Stomach smooth muscle (tissue), 2 donors: ENCODE results near the gene REG3A.

ENCODE experiments used
- H3K27ac ChIP-seq: one replicate; pipeline ENCODE4 v1.7.0; 2013; ENCODE audit warnings: mild to moderate bottlenecking, low read length, inconsistent platforms
- H3K27me3 ChIP-seq, 2 donors: one replicate each; pipeline ENCODE4 v1.7.0; 2013; ENCODE audit warnings: low read length in 2 of 2; ENCODE audit not compliant: insufficient read depth in 2 of 2, control insufficient read depth in 1 of 2
- H3K36me3 ChIP-seq, 2 donors: one replicate each; pipeline ENCODE4 v1.7.0; 2013; ENCODE audit warnings: low read length in 2 of 2; ENCODE audit not compliant: control insufficient read depth in 2 of 2, insufficient read depth in 2 of 2
- H3K4me1 ChIP-seq: one replicate; pipeline ENCODE4 v1.7.0; 2013; ENCODE audit warnings: low read length; ENCODE audit not compliant: control insufficient read depth, insufficient read depth
- H3K4me3 ChIP-seq, 2 donors: one replicate each; pipeline ENCODE4 v1.7.0; 2013; ENCODE audit warnings: low read length in 2 of 2
- H3K9ac ChIP-seq, 2 donors: one replicate each; pipeline ENCODE4 v1.7.0; 2013; ENCODE audit warnings: low read length in 2 of 2, mild to moderate bottlenecking in 1 of 2
- H3K9me3 ChIP-seq, 2 donors: one replicate each; pipeline ENCODE4 v1.7.0; 2013; ENCODE audit warnings: low read length in 2 of 2; ENCODE audit not compliant: control insufficient read depth in 2 of 2
- donor health status: healthy.
- donor health status: Pancreatic carcinoma.

REG3A gene

GRCh38 chr2:79159653-79160052, at the start of gene REG3A:
Gene REG3A (minus strand): TSS chr2:79159753. CDS start chr2:79159405, 348 bp downstream.
- H3K36me3 ChIP-seq: no peaks in the 10 kb centered on the region
- no peaks in the 10 kb centered on the region for H3K4me1 ChIP-seq
- no peak within 1 kb of the TSS for H3K27ac ChIP-seq
- H3K4me3 ChIP-seq: no peak within 1 kb of the TSS
- no peak within 1 kb of the TSS for H3K9ac ChIP-seq
- H3K27me3 ChIP-seq: peaks cover 0 to 4% of the 10 kb centered on the region in 2 donors
- peaks cover 0 to 3% of the 10 kb centered on the region in 2 donors for H3K9me3 ChIP-seq

- Histone ChIP-seq H3K27ac (no peak overlapping the region), H3K27me3 (no peaks in the 10 kb centered on the region), H3K4me1 (no peaks in the 10 kb centered on the region), H3K9me3 (no peaks in the 10 kb centered on the region), H3K4me3 (no peak overlapping the region), H3K9ac (no peak overlapping the region), H3K36me3 (no peaks in the 10 kb centered on the region)
Observed at GRCh38 chr2:79200762-79201161, 41.2 kb upstream of the REG3A start.

GRCh38 chr2:79191816-79192215, 32.3 kb upstream of the REG3A start:
- no peaks in the 10 kb centered on the region for H3K4me1 ChIP-seq

GRCh38 chr2:79191081-79191480, 31.5 kb upstream of the REG3A start:
- H3K4me1 ChIP-seq: no peaks in the 10 kb centered on the region
- no peaks in the 10 kb centered on the region for H3K36me3 ChIP-seq
- H3K9me3 ChIP-seq: no peaks in the 10 kb centered on the region
- no peak overlapping the region for H3K4me3 ChIP-seq
- no peak overlapping the region for H3K9ac ChIP-seq
- no peaks in the 10 kb centered on the region for H3K27me3 ChIP-seq
- no peak overlapping the region for H3K27ac ChIP-seq

More at GRCh38 chr2:79191816-79192215, 32.3 kb upstream of the REG3A start:
- Histone ChIP-seq H3K36me3 (no peaks in the 10 kb centered on the region), H3K27ac (no peak overlapping the region), H3K9me3 (no peaks in the 10 kb centered on the region), H3K27me3 (no peaks in the 10 kb centered on the region), H3K4me3 (no peak overlapping the region), H3K9ac (no peak overlapping the region)

GRCh38 chr2:79189465-79189864, 29.9 kb upstream of the REG3A start:
- Histone ChIP-seq H3K36me3 (no peaks in the 10 kb centered on the region), H3K9me3 (no peaks in the 10 kb centered on the region), H3K27me3 (no peaks in the 10 kb centered on the region), H3K4me1 (no peaks in the 10 kb centered on the region), H3K27ac (no peak overlapping the region), H3K4me3 (no peak overlapping the region), H3K9ac (no peak overlapping the region)

- Histone ChIP-seq H3K4me1 (no peaks in the 10 kb centered on the region), H3K9ac (no peak overlapping the region), H3K27me3 (no peaks in the 10 kb centered on the region), H3K4me3 (no peak overlapping the region), H3K9me3 (peaks cover 0 to 3% of the 10 kb centered on the region in 2 donors), H3K36me3 (no peaks in the 10 kb centered on the region), H3K27ac (no peak overlapping the region)
Observed at GRCh38 chr2:79181617-79182016, 22.1 kb upstream of the REG3A start.

- H3K4me1 ChIP-seq: no peaks in the 10 kb centered on the region
- H3K27me3 ChIP-seq: no peaks in the 10 kb centered on the region
- H3K9ac ChIP-seq: no peak overlapping the region
- no peak overlapping the region for H3K27ac ChIP-seq
- peaks cover 0 to 3% of the 10 kb centered on the region in 2 donors for H3K9me3 ChIP-seq
- no peak overlapping the region for H3K4me3 ChIP-seq
- H3K36me3 ChIP-seq: no peaks in the 10 kb centered on the region
Observed at GRCh38 chr2:79180092-79180491, 20.5 kb upstream of the REG3A start.

- peaks cover 0 to 3% of the 10 kb centered on the region in 2 donors for H3K9me3 ChIP-seq
- no peak overlapping the region for H3K4me3 ChIP-seq
- H3K36me3 ChIP-seq: no peaks in the 10 kb centered on the region
- no peaks in the 10 kb centered on the region for H3K27me3 ChIP-seq
- no peaks in the 10 kb centered on the region for H3K4me1 ChIP-seq
- H3K27ac ChIP-seq: no peak overlapping the region
- H3K9ac ChIP-seq: no peak overlapping the region
Observed at GRCh38 chr2:79179036-79179435, 19.5 kb upstream of the REG3A start.

- H3K27ac ChIP-seq: no peak overlapping the region
- no peak overlapping the region for H3K9ac ChIP-seq
- no peaks in the 10 kb centered on the region for H3K27me3 ChIP-seq
- no peaks in the 10 kb centered on the region for H3K36me3 ChIP-seq
- H3K9me3 ChIP-seq: peaks cover 0 to 3% of the 10 kb centered on the region in 2 donors
- no peaks in the 10 kb centered on the region for H3K4me1 ChIP-seq
- H3K4me3 ChIP-seq: no peak overlapping the region
Observed at GRCh38 chr2:79178076-79178674, 18.6 kb upstream of the REG3A start.

GRCh38 chr2:79171348-79171958, 11.9 kb upstream of the REG3A start:
- Histone ChIP-seq H3K9ac (no peak overlapping the region), H3K4me1 (no peaks in the 10 kb centered on the region), H3K4me3 (no peak overlapping the region), H3K27me3 (no peaks in the 10 kb centered on the region), H3K27ac (no peak overlapping the region), H3K36me3 (no peaks in the 10 kb centered on the region), H3K9me3 (no peaks in the 10 kb centered on the region)

GRCh38 chr2:79162801-79163200, 3.2 kb upstream of the REG3A start:
- Histone ChIP-seq H3K9ac (no peak overlapping the region), H3K4me1 (no peaks in the 10 kb centered on the region), H3K36me3 (no peaks in the 10 kb centered on the region), H3K27ac (no peak overlapping the region), H3K27me3 (no peaks in the 10 kb centered on the region), H3K4me3 (no peak overlapping the region), H3K9me3 (peaks cover 0 to 3% of the 10 kb centered on the region in 2 donors)
